Measurements from ENCODE around the gene UNG. TPM values are rescaled to one million over a fixed set of nuclear protein-coding genes. Genes with fewer than 3 reads are reported as not detected.

UNG gene
- total RNA-seq, 4 donors from 2014 or later: 13.9 to 52.8 (median 33.6) TPM

DNA sequence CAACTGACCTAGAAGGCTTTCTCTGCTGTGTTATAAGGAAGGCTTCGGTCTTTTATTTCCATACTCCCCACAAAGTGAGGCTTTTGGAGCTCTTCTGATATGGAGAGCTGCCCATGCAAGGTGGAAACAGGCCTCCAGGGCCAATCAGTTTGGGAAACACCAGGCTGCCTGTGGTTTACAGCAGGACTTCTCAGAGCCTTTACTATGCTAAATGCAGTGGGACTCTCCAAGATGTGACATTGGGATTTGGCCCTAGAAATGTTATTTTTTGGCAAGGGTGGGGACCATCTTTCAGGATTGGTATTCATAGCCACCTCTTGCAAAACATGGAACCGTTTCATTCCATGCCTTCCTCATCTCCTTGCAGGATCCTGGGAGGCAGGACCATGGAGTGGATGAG lies 22.7 kb downstream of the UNG start:
- DNase-seq (ENCODE audit: low spot score): no peak
- ATAC-seq (ENCODE audit: low FRiP score): no peak
- TF ChIP-seq, protein P1, sequence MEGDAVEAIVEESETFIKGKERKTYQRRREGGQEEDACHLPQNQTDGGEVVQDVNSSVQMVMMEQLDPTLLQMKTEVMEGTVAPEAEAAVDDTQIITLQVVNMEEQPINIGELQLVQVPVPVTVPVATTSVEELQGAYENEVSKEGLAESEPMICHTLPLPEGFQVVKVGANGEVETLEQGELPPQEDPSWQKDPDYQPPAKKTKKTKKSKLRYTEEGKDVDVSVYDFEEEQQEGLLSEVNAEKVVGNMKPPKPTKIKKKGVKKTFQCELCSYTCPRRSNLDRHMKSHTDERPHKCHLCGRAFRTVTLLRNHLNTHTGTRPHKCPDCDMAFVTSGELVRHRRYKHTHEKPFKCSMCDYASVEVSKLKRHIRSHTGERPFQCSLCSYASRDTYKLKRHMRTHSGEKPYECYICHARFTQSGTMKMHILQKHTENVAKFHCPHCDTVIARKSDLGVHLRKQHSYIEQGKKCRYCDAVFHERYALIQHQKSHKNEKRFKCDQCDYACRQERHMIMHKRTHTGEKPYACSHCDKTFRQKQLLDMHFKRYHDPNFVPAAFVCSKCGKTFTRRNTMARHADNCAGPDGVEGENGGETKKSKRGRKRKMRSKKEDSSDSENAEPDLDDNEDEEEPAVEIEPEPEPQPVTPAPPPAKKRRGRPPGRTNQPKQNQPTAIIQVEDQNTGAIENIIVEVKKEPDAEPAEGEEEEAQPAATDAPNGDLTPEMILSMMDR (IDR thresholded peaks at IDR 0.05): no peak

DNA sequence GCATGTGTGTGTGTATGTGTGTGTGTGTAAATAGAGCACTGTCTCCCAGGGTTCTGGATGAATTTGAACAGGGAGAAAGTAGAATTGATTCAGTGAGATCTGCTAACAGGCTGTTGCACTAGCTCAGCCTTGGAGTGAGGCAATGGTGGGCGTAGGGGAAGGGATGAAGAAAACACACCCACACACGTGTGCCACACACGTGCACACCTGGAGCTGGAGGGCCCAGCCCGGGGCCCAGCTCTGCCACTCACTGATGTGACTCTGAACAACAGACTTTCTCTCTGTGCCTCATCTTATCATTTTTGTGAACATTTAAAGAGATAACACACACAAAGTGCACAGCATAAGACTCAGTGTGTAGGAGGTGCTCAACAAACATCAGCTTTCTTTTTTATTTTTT lies 23.2 kb downstream of the UNG start:
- TF ChIP-seq, protein P1 (IDR thresholded peaks at IDR 0.05): no peak
- no peak for DNase-seq (ENCODE audit: low spot score)
- no peak for ATAC-seq (ENCODE audit: low FRiP score)

DNA sequence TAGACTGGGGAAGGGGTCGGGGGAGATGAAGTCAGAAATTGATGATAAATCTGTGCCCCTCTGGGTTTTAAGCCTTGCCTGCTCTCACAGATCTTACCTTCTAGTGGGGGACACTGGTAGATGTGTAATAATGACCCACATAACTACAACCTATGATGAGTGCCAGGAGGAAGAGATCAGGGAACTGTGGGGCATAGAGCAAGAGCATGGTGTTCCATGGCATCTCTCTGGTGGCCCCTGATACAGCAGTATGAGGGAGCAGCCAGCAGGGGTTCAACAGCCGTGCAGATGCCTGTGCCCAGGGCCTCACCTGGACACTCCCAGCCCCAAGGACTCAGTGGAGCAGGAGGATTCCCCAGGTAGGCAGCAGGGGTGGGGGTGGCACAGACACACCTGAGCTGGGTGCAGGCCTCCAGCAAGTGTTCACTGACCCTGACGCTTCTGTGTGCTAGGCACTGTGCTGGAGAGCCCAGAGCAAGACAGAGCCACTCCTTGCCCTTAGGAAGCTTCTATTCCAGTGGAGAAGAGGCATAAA lies 24.0 kb downstream of the UNG start:
- DNase-seq (ENCODE audit: low spot score) (no peak), ATAC-seq (ENCODE audit: low FRiP score) (no peak)
- TF ChIP-seq, protein P1 (IDR thresholded peaks at IDR 0.05): no peak

DNA sequence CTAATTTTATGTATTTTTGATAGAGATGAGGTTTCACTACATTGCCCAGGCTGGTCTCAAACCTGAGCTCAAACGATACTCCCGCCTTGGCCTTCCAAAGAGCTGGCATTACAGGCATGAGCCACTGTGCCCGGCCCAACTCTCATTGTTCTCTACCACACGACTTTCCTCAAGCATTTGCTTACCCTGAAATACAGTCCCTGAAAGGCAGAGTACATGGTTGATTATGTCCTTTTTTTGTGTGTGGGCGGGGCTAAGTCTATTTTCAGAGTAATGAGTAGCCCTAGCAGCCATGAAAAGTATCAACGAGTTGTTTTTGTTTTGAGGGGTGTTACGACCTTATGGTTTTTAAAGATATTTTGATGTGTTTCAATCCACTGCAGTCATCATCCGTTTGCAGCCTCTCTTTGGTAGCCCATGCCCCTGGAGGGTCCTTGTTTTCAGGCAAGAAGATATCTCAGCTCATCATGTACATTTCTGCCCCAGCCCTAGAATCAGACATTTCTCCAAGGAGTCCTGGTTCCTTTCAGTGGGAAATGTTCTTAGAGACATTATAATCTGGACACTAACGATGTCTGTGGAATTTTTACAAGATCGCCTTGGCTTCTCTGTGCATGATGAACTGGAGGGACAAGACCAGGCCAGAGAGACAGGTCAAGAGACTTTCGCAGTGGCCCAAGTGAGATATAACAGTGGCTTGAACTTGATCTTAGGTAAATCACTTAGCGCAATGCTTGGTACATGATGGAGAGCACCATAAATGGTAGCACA lies 27.7 kb downstream of the UNG start:
- TF ChIP-seq, protein P1 (IDR thresholded peaks at IDR 0.05): no peak
- DNase-seq (ENCODE audit: low spot score): no peak

DNA sequence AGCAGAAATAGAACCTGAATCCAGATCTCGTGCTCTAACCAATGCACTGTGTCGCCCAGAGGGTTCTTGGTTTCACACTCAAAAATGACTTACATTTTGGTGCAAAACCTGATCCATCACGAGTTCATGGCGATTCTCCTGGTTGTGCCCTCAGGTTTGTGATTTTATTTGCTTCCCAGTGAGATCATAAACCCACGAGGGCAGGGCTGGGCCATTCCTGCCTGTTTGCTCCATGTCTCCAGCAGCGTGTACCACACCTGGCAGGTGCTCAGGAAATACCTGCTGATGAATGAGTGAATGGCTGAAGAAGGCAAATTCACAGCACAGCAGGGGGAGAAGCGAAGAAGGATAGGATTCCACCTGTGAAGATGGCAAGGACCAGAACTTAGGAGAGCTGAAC lies 28.4 kb downstream of the UNG start:
- no peak for DNase-seq (ENCODE audit: low spot score)
- TF ChIP-seq, protein P1 (IDR thresholded peaks at IDR 0.05): no peak
- ATAC-seq (ENCODE audit: low FRiP score): no peak

More for the DNA sequence above, 27.7 kb downstream of the UNG start:
- no peak for ATAC-seq (ENCODE audit: low FRiP score)

DNA sequence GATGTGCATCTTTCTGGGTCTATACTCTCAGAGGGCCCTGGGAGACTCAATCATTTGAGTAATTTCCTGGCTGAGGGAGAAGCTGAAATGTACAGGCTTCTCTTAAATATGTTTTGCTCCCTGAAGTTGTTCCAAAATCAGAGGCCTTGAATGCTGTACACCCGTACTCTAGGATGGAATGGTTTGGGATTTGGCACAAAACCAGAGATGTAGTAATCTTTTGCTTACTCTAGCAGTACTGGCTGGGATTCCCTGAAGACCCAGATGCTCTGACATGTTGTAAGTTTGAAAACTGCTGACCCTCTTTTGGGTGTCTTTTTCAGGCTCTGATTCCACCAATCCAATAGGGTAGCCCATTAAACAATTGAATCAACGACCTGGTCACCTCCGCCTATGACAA lies 29.4 kb downstream of the UNG start:
- TF ChIP-seq, protein P1 (IDR thresholded peaks at IDR 0.05): no peak
- DNase-seq (ENCODE audit: low spot score) (no peak), ATAC-seq (ENCODE audit: low FRiP score) (no peak)

Data from omental fat pad (tissue), 4 donors.